H4 (cell line): ENCODE measurements around the gene GGT6. TPM values are rescaled to one million over a fixed set of nuclear protein-coding genes. Genes with fewer than 3 reads are reported as not detected.

Source experiments
- DNase-seq: peaks from one replicate; pipeline ENCODE4 v3.0.0-alpha.2; 2015; ENCODE audit warnings: low spot score
- total RNA-seq: library from RNA; depleted of rRNA; stranded (reverse); fragments of >200 nt; shearing (Covaris generic); gene quantifications from 2 replicates; pipeline ENCODE4 v1.2.3, GENCODE V29; 2014

The GGT6 gene
- total RNA-seq, 1 experiment from 2014 or later = not detected

GRCh38 chr17:4553669-4554068, 6.7 kb downstream of the GGT6 start:
- no peak for DNase-seq

GRCh38 chr17:4551796-4552525, 8.4 kb downstream of the GGT6 start:
- DNase-seq = no peak

- no peak for DNase-seq
Measured at GRCh38 chr17:4551141-4551540, 9.2 kb downstream of the GGT6 start.

GRCh38 chr17:4550534-4551039, 9.8 kb downstream of the GGT6 start:
- DNase-seq = no peak

- no peak for DNase-seq
Measured at GRCh38 chr17:4549781-4550533, 10.4 kb downstream of the GGT6 start.

- DNase-seq = no peak
Measured at GRCh38 chr17:4548721-4549531, 11.5 kb downstream of the GGT6 start.

- DNase-seq = no peak
Measured at GRCh38 chr17:4548061-4548461, 12.3 kb downstream of the GGT6 start.

GRCh38 chr17:4547118-4547906, 13.1 kb downstream of the GGT6 start:
- DNase-seq = no peak

GRCh38 chr17:4545217-4545951, 15.0 kb downstream of the GGT6 start:
- no peak for DNase-seq

GRCh38 chr17:4544951-4545216, 15.5 kb downstream of the GGT6 start:
- no peak for DNase-seq

GRCh38 chr17:4544135-4544950, 16.0 kb downstream of the GGT6 start:
- DNase-seq = no peak

GRCh38 chr17:4543557-4544026, 16.8 kb downstream of the GGT6 start:
- no peak for DNase-seq

GRCh38 chr17:4542726-4543191, 17.6 kb downstream of the GGT6 start:
- no peak for DNase-seq

- no peak for DNase-seq
Measured at GRCh38 chr17:4542003-4542725, 18.2 kb downstream of the GGT6 start.

- DNase-seq = no peak
Measured at GRCh38 chr17:4541328-4542002, 18.9 kb downstream of the GGT6 start.

GRCh38 chr17:4540687-4541327, 19.6 kb downstream of the GGT6 start:
- no peak for DNase-seq

GRCh38 chr17:4540224-4540651, 20.1 kb downstream of the GGT6 start:
- DNase-seq = no peak
